ENCODE results near the gene UFSP1.
"Not testable (repeated sequence)": the region's sequence is repeated elsewhere in the genome, so short reads cannot be mapped to it uniquely, and the experiment has no call there.

Gene UFSP1

DNA sequence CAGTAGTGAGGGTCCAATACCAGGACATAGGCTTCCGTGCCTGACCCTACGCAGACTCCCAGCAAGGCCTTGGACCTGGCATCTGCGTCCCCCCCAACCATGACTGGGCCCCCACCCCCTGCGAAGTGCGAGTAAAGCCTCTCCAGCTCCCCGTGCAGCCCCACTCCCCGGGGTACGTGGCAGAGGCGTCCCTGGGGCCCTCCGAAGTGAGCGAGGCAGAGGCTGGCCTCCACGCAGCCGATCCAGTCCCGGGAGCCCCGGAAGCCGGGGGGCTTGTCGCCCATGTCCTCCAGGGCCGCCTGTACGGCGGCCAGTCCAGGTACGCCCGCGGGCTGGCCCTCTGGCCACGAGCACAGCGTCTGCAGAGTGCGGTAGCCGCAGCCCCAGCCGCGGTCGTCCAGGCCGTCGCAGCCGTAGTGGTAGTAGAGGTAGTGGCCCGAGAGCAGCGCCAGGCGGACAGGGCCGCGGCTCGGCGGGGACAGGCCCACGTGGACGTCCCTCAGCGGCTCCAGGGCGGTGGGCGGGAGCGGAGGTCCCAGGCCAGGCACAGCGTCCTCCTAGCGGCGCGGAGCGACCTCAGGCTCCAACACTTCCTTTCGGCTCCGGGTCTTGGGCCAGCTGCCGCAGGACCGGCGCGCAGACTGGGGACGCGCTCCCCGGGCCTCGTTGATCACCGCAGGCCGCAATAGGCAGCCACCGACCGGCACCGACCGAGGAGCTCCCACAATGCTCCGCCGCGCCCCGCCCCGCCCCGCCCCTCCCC is at the start of gene UFSP1:
Gene UFSP1 (minus strand): TSS at position 728 of the 763 bp plus-strand sequence. CDS start 444 bp downstream, at position 284.
- DNase-seq: no peak

DNA sequence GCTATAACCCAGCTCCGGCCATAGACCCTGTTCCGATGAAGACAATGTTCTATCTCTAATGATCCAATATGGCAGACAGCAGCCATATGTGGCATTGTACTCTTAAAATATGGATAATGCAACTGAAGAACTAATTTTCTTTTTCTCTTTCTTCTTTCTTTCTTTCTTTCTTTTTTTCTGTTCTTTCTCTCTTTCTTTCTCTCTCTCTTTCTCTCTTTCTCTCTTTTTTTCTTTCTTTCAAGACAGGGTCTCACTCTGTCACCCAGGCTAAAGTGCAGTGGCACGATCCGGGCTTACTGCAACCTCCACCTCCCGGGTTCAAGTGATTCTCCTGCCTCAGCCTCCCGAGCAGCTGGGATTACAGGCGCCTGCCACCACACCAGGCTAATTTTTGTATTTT is 46.7 kb upstream of the UFSP1 start:
- not testable (repeated sequence) for DNase-seq

DNA sequence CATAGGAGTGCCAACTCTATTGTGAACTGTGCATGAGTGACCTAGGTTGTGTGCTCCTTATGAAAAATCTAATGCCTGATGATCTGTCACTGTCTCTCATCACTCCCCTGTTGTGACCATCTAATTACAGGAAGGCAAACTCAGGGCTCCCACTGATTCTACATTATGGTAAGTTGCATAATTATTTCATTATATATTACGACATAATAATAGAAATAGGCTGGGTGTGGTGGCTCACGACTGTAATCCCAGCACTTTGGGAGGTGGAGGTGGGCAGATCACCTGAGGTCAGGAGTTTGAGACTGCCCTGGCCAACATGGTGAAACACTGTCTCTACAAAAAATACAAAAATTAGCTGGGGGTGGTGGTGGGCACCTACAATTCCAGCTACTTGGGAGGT is 45.9 kb upstream of the UFSP1 start:
- not testable (repeated sequence) for DNase-seq

DNA sequence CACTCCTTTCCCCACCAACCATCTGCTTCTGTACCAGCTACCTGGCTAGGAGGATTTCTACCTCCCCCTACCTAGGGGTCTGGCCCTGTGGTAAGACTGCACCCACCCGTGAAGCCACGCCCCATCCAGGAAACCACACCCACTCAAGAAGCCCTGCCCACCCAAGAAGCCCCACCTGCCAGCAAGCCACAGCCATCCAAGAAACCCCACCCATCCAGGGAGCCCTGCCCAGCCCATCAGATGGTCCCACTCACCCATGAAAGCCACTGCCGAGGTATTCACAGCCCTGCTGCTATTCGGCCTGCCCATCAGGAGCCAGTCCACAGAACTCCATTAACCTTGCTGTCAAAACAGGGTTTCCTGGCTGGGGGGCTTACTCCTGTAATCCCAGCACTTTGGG is 44.2 kb upstream of the UFSP1 start:
- DNase-seq: no peak

DNA sequence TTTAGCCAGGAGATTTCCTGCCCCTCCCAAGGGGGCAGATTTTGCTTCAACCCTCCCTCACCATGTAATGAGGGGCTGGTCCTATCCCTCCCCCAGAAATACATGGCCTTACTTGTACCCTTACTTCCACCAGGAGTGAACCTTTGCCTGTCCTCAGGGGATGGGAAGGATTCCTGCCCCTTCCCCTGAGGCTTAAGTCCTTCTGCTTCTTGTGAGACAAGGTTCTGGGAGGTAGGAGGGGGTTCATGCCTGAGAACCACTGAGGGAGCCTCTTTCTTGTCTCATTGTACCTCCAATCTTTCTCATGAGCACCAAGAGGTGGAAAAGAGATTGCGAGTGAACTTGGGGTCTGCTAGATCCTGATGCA is 40.3 kb upstream of the UFSP1 start:
- DNase-seq: no peak

DNA sequence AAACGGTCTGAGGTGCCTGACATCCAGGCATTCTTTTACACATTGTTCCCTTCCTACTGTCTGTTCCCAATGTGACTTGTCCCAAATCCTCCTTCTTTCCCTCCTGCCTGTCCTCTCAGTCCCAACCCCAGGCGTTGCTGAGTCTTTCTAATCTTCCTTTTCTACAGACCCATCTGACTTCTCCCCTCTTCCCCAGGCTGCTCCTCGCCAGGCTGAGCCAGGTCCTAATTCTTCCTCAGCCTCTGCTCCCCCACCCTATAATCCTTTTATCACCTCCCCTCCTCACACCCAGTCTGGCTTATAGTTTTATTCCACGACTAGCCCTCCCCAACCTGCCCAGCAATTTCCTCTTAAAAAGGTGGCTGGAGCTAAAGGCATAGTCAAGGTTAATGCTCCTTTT is 34.1 kb upstream of the UFSP1 start:
- not testable (repeated sequence) for DNase-seq

DNA sequence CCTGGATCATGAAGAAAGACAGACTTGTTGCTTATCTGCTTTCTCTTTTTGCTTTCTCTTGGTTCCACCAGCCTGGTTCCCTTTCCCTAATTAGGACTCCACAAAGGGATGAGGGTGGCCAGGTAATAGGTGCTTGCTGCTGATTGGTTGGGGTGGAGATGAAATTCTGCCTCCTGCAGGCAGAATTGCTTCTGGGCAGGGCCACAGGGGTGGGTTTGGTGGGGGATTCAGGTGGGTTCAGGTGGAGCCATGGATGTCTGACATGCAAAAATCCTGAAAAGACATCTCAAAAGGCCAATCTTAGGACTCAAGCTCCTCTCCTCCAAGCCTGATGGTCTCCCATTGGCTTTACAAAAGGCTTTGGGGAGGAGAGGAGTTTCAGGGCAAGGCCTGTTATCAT is 31.5 kb upstream of the UFSP1 start:
- no peak for DNase-seq

DNA sequence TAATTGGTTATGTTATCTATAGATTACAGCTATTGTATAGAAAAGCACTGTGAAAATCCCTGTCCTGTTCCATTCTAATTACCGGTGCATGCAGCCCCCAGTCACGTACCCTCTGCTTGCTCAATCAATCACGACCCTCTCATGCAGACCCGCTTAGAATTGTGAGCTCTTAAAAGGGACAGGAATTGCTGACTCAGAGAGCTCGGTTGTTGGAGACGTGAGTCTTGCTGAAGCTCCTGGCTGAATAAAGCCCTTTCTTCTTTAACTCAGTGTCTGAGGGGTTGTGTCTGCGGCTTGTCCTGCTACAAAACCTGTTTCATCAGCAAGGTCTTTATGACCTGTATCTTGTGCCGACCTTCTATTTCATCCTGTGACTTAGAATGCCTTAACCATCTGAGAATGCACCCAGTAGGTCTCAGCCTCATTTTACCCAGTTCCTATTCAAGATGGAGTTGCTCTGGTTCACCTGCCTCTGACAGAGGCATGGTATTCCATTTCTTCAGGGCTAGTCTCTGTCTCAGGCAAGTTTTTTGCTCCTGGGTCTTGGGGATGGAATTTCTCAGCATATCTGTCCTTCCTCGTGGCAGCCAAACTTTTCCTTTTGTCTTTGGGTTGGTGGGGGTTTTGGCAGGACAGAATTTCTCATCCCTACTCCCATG is 30.4 kb upstream of the UFSP1 start:
- not testable (repeated sequence) for DNase-seq

DNA sequence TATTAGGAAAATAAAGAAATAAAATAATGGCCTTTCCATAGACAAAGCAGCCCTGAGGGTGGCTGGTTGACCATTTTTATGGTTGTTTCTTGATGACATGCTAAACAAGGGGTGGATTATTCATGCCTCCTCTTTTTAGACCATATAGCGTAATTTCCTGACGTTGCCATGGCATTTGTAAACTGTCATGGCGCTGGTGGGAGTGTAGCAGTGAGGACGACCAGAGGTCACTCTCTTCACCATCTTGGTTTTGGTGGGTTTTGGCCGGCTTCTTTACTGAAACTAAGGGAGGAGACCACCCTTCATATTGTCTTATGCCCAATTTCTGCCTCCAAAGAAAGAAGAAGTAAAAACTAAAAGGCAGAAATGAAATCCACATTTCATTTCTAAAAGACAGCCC is 29.8 kb upstream of the UFSP1 start:
- DNase-seq: not testable (repeated sequence)

DNA sequence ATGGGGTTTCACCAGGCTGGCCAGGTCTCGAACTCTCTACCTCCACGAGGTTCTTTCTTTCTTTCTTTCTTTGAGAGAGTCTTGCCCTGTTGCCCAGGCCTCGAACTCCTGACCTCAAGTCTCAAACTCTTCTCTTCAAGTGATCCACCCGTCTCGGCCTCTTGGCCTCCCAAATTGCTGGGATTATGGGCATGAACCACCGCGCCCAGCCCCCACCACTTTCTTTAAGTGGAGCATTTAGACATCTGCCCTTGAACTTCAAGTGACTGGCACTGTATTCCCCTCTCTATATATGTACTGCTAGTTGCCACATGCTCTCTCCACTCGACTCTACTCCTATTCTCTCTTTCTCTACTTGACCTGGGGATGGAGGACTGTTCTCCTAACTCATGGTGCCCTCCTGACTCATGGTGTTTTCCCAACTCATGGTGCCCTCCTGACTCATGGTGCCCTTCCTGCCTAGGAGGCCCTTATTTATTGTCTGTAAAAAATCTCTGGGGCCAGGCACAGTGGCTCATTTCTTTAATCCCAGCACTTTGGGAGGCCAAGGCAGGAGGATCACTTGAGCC is 25.4 kb upstream of the UFSP1 start:
- no peak for DNase-seq

DNA sequence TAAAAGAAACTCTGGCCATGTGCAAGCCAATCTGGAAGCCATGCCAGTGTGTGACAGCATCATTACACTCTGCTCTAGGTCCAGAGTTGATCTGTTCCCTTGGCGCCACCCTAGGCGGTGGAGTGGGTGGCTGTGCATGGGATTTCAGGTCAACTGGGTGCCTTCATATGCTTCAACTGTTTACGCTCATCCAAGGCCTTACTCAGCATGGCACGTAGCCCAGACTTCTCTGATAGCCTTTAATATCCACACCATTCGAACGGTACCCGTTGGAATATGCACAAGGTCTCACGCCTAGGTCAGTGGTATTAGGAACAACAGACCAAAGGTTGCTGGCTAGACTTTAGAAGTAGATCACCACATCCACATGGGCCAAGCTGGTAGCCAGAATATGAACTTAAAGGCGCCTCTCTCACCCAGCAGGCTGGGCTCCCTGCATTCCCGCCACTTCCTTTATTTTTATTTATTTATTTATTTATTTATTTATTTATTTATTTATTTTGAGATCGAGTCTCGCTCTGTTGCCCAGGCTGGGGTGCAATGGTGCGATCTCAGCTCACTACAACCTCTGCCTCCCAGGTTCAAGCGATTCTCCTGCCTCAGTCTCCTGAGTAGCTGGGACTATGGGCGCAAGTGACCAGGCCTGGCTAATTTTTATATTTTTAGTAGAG is 24.8 kb upstream of the UFSP1 start:
- no peak for DNase-seq

DNA sequence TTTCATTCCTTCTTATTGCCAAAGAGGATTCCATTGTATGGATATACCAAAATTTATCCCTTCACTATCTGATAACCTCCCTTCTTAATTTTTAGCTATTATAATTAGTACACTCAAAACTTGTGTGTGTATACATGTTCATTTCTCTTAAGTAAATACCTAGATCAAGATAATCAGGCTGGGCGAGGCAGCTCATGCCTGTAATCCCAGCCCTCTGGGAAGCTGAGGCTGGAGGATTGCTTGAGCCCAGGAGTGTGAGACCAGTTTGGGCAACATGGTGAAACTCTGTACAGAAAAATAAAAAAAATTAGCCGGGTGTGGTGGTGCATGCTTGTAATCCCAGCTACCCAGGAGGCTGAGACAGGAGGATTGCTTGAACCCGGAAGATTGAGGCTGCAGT is 22.0 kb upstream of the UFSP1 start:
- DNase-seq: no peak

DNA sequence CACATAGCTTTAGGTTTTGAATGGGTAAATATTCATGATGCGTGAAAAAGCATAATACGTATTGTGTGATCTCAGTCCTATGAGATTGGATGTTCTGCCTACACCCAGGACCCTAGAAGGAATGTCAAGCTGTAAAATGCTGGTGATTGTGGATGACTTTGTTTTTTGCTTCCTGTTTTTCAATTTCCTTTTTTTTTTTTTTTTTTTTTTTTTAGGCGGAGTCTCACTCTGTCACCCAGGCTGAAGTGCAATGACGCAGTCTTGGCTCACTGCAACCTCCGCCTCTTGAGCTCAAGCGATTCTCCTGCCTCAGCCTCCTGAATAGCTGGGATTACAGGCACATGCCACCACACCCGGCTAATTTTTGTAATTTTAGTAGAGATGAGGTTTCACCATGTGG is 20.9 kb upstream of the UFSP1 start:
- not testable (repeated sequence) for DNase-seq

DNA sequence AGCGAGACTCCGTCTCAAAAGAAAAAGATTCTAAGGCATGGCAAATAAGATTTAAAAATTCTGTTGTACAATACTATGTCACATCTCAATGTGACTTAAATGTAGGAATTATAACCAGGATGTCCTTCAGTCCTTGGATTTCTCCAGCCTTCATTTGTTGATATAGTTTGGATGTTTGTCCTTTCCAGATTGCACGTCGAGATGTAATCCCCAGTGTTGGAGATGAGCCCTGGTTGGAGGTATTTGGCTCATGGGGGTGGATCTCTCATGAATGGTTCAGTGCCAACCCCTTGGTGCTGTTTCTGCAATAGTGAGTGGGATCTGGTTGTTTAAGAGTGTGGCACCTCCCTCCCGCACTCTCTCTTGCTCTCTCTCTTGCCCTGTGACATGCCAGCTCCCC is 19.0 kb upstream of the UFSP1 start:
- no peak for DNase-seq

DNA sequence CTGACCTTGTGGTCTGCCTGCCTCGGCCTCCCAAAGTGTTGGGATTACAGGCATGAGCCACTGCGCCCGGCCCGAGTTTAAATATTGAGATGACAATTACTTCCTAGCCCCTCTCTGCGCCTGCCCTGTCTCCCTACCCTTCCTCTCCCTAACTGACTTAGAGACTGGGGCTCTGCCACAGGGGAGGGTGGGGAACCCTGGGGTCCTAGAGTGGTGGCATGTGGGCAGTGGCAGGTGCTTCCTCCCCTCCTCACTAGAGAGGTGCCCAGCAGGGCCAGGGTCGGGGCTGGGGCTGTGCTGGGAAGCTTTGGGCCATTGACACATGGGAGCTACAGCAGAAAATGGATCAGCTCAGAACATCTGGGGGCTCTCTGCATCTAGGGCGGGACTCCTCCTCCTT is 13.1 kb upstream of the UFSP1 start:
- DNase-seq: no peak

DNA sequence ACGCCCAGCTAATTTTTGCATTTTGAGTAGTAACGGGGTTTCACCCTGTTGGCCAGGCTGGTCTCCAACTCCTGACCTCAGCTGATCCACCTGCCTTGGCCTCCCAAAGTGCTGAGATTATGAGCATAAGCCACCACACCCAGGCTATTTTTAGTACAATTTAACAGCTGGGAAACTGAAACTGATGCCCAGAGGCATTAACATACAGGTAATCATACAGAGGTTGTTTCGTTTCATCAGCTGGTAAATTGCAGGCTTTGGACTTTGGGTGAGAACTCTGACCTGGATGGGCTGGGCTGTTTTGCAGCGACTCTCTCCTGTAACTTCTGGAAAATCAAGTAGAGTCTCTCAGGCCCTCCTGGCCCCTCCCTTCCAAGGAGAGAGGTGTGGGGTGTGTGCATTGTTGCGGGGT is 12.4 kb upstream of the UFSP1 start:
- DNase-seq: no peak

DNA sequence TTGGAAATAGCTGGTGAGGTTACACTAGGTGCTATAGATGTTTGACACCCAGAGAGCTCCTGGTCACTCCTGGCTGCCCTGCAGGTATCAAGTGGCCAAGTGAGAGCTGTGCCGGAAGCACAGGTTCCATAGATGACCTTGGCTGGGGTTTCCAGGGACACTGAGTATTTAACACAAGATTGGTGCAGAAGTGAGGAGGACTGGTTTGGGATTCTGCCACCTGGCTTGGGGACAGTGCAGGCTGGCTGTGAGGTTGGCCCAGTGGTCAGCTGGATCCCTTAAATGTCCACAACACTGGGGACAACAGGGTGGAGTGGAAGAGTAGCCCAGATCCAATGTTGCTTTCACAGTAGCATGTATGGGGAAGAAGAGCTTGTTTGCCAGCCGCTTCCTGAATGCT is 11.5 kb upstream of the UFSP1 start:
- DNase-seq: no peak

DNA sequence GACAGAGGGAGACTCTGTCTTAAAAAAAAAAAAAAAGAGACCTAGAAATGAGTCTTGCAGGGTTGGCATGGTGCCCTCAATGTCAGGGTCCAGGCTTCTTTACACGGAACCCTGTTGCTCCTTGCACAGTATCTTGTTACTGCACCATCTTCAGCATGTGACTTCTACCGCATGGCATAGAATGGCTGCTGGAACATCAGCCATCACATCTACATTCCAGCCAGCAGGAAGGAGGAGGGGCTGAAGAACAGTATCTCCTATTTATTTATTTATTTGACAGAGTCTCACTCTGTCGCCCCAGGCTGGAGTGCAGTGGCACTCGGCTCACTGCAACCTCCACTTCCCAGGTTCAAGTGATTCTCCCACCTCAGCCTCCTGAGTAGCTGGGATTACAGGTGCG is 9.9 kb upstream of the UFSP1 start:
- no peak for DNase-seq

DNA sequence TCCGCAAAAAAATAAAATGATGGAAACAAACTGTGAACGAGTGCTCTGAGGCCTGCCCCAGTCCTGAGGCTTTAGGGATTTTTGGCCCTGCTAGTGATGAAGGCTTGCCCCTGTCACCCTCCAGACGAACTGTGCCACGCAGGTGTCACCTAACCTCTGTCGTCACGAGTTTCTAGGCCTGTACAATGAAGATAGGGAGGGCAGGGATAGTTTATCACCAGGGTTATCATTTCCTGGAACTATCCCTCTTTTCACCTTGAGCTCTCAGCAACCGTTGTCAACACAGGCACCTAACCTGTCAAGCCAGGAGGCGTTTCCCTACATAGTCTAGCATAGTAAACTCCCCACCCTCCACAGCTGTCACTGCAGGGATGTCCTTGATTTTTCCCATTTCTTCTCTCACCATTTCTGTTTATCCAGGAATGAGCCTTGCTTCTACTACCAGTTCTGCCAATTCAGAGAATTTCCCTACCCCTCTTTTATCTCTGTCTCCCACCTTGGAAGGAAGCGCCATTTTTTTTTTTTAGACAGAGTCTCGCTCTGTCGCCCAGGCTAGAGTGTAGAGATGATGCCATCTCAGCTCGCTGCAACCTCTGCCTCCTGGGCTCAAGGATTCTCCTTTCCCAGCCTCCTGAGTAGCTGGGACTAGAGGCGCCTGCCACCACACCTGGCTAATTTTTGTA is 8.4 kb upstream of the UFSP1 start:
- DNase-seq: no peak

DNA sequence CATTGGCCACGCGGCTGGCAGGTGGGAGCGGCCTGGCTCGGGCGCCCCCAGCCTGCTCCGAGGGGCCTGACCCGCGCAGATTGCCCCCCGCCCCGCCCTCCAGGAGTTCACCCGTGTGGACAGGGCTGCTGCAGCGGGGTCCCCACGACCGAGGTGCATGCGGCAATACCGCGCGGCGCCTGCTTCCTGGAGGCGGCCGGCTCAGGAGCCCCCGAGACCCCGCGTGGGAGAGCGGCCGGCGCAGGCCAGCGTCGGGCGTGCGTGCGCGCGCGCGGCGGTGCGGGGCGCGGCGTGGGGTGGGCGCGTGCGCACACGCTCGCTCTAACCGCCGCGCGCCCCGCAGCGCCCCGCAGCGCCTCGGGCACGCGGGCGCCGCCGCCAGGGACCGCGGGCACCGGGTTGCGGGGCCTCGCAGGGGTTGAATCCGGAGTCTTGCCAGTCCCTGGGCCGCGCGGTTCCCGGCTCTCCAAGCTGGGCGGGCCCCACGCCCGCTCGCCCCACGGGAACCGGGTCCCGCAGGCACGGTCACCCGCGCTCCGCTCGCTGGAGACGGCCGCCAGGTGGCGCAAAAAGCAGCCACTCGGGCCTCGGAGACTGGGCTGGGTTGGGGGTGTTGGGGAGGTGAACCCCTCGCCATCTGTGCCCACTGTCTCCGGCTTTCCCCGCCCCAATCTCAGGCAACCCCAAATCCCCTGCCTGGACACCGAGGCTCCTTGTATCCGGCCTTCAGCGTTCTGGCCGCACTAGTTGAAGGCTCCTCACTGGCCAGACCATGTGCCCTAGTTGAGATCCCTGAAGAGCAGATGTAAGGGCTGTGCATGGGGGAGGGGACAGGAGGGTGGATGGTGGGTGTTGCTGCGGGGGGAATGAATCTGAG is 7.5 kb upstream of the UFSP1 start:
- DNase-seq: no peak

DNA sequence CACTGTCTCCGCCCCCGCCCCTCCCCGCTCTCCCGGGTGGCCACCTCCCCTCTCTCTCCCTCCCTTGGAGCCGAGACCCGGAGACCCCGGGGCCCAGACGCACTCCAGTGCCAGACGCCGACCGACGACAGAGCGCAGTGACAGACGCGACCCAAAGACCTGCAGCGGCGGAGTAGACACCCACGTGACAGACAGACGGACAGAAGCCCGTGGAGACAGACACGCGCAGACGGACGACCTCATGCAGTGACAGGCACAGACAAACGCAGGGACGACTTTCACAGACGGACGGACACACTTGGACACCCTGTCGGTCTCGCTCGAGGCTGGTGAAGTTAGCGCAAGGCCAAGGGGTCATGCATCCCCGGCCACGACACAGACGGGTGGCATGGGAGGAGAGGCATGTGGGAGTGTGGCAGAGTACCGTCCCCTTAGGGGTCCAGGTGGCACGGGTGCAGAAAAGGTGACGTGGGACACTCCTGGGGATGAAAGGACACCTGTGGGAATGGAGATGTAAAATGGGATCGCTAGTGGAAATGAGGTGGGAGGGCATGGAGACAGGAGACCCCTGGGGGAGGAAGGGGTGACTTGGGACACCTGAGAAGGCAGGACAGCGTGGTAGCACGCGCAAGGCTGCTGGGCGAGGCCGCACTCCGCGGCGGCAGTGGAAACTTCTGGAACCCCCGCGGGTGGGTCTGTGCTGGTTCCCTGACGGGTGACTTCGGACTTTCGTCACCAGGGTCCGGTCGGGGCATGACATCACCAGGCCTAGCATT is 6.6 kb upstream of the UFSP1 start:
- DNase-seq: no peak

DNA sequence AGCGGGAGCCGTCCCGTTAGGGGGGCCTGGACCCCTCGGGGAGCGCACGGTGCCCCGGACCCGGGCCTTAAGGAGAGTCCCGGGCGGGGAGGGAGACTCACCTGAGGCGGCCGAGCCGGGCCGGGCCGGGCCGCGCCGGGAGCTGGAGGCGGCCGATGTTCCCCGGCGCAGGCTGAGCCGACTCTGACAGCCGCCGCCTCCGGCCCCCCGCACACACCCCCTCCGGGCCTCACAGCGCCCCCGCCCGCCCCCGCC is 6.1 kb upstream of the UFSP1 start, which contains the start of gene ACHE:
Gene ACHE (minus strand): TSS at position 188 of the 255 bp plus-strand sequence. CDS start 1,656 bp downstream, outside the sequence.
- DNase-seq: no peak

All from GOT3 (cell line).